SK-N-DZ (cell line): ENCODE measurements around the gene MYORG.
A peak's percentile ranks its signal among the peaks of the same experiment; 100 is the strongest.

Experiments
- DNase-seq: peaks from one replicate; pipeline ENCODE4 v3.0.0-alpha.2; 2015; ENCODE audit warnings: low spot score

The MYORG gene

GRCh38 chr9:34384368-34385165 is 7.9 kb upstream of the MYORG start:
- no peak for DNase-seq

- DNase-seq: no peak
Observed at GRCh38 chr9:34383904-34384303, 7.2 kb upstream of the MYORG start.

- DNase-seq: no peak
Observed at GRCh38 chr9:34382879-34383278, 6.2 kb upstream of the MYORG start.

- DNase-seq: no peak
Observed at GRCh38 chr9:34382054-34382453, 5.4 kb upstream of the MYORG start.

GRCh38 chr9:34381323-34381722 is 4.6 kb upstream of the MYORG start:
- no peak for DNase-seq

GRCh38 chr9:34380511-34381315 is 4.0 kb upstream of the MYORG start:
- DNase-seq: peak; percentile 73

- no peak for DNase-seq
Observed at GRCh38 chr9:34380034-34380510, 3.4 kb upstream of the MYORG start.

GRCh38 chr9:34379334-34380033 is 2.8 kb upstream of the MYORG start:
- DNase-seq: peak; percentile 85

GRCh38 chr9:34378376-34379060 is 1.8 kb upstream of the MYORG start:
- no peak for DNase-seq

- no peak for DNase-seq
Observed at GRCh38 chr9:34377404-34377746, 677 bp upstream of the MYORG start.

GRCh38 chr9:34375901-34376595 is 650 bp downstream of the MYORG start:
- DNase-seq: peak; percentile 59

- peak; percentile 41 for DNase-seq
Observed at GRCh38 chr9:34374905-34375552, 1.7 kb downstream of the MYORG start.

- no peak for DNase-seq
Observed at GRCh38 chr9:34374339-34374738, 2.4 kb downstream of the MYORG start.

- no peak for DNase-seq
Observed at GRCh38 chr9:34373749-34374148, 2.9 kb downstream of the MYORG start.

- no peak for DNase-seq
Observed at GRCh38 chr9:34372467-34373011, 4.2 kb downstream of the MYORG start.

GRCh38 chr9:34371886-34372466 is 4.7 kb downstream of the MYORG start:
- DNase-seq: no peak

- no peak for DNase-seq
Observed at GRCh38 chr9:34370970-34371880, 5.5 kb downstream of the MYORG start.

GRCh38 chr9:34370335-34370969 is 6.2 kb downstream of the MYORG start:
- DNase-seq: no peak
